GM12864 (cell line): Measurements from ENCODE around the gene INSIG1.

Experiments
- DNase-seq: peaks from one replicate; pipeline ENCODE4 v3.0.0-alpha.2; 2011; ENCODE audit warnings: low read depth
- H3K4me3 ChIP-seq: 2 replicates; pipeline ENCODE4 v1.5.1; 2011; ENCODE audit warnings: mild to moderate bottlenecking, low read depth, low read length, control low read depth
- CTCF ChIP-seq: IDR thresholded peaks from 2 replicates; pipeline ENCODE4 v1.5.1; 2011; ENCODE audit warnings: low read depth, mild to moderate bottlenecking, moderate library complexity, low read length, control low read depth, inconsistent platforms; ENCODE audit errors: missing control alignments

INSIG1 gene

DNA sequence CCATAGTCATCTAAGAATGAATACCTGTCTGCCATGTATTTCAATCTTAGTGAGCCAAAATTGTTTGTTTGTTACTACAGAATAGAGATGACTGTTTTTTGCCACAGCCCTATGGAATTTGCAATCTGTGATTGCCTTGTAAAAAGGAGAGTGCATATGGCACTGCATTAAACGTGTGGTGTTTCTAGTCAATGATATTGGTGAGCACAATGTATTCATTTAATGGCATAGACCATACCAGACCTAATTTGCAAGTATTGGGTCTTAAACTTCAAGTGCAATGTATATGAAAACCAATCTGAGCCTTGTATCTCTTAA, 11.3 kb downstream of the INSIG1 start:
- DNase-seq = no peak
- no peak overlapping the region for H3K4me3 ChIP-seq
- TF ChIP-seq CTCF = no peak

DNA sequence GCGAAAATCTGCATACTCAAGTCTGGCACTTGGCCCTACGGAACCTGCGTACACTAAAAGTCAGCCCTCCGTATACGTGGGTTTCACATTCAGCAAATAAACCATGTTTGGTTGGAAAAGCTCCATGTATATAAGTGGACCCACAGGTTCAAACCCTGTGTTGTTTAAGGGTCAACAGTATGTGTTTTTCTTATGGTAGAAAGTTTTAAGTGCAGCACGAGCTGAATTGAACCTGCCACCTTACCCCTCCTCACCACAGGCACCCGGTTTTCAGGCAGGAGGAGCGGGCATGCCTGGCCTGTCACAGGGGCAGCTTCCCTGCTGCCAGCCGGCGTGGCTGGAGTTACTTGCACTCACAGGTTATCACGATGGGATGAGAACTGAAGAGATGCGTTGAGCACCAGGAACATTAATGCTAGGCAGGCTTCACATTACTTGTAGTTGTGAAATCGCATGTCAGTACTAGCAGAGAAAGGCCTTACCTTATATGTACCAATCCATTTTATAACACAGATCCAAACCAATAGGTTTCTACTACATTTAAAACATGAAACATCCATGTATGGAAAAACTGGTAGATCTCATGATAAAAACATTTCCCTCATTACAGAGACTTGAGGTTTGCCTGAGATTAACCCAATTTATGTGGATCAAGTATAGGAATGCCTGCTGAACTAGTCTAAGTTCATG, 12.9 kb downstream of the INSIG1 start:
- no peak for DNase-seq
- no peak for TF ChIP-seq CTCF
- H3K4me3 ChIP-seq = no peak overlapping the region

DNA sequence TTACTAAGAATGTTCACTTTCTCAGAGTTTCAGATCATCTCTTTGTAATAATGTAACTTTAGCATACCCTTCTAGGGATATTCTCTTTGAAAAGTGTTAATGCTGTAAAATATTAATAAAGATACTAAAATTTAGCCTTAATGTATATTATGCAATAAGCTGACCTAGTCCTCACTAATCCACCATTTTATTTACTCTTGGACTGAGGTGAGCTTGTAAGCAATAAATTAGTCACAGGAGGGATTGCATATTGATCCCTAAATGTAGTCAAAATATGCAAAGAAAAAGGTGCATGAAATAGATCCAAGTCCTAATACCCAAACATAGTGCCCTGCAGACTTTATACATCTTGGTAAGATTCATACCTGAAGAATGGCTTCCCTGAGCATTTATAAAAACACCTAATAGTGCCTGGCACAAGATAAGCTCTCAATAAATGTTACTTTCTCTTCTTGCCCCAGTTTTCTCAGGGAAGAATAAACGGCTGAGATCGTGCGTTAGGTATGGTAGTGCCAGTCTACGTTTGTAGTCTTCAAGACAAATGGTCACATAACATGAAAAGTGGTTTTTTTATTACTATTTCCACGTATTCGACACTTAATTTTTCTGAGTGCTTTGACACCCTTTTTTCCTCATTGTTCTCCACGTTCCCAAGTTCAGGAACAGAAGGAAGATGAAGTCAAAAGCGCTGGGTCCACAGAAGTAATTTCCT, 14.3 kb downstream of the INSIG1 start:
- no peak for TF ChIP-seq CTCF
- DNase-seq = no peak
- no peak overlapping the region for H3K4me3 ChIP-seq

GRCh38 chr7:155312633-155313032, 15.0 kb downstream of the INSIG1 start:
- no peak for DNase-seq

GRCh38 chr7:155313096-155313495, 15.4 kb downstream of the INSIG1 start:
- no peak for DNase-seq
- no peak for TF ChIP-seq CTCF

More at GRCh38 chr7:155312633-155313032, 15.0 kb downstream of the INSIG1 start:
- H3K4me3 ChIP-seq = no peak overlapping the region
- no peak for TF ChIP-seq CTCF

DNA sequence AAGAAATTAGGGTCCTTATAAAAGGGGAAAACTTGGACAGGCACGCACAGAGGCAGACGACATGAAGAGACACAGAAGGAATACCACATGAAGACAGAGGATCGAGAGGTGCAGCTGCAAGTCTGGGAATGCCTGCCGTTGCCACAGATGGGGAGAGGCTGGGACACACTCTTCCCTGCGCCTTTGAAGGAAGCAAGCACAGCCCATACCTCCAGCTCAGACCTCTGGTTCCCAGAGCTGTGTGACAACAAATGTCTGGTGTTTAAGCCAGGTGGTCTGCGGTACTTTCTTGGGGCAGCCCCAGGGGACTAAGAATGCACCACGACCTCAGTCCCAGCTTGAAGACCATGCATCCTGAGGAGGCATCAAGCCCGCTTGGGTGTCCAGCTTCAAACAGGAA, 18.3 kb downstream of the INSIG1 start:
- no peak for TF ChIP-seq CTCF
- H3K4me3 ChIP-seq = no peak overlapping the region
- no peak for DNase-seq

More at GRCh38 chr7:155313096-155313495, 15.4 kb downstream of the INSIG1 start:
- H3K4me3 ChIP-seq = no peak overlapping the region
